H1 (cell line): ENCODE data around the gene RILPL1. TPM values are rescaled to one million over a fixed set of nuclear protein-coding genes. Genes with fewer than 3 reads are reported as not detected.

ENCODE experiments used
- CEBPB ChIP-seq: IDR thresholded peaks from 2 replicates; pipeline ENCODE4 v1.6.1; 2012; ENCODE audit warnings: low read depth, low read length
- FOSL1 ChIP-seq: IDR thresholded peaks from 2 replicates; pipeline ENCODE4 v1.6.1; 2011; ENCODE audit warnings: mild to moderate bottlenecking, low read depth, low read length, moderate library complexity; ENCODE audit not compliant: insufficient read depth
- GTF2F1 ChIP-seq: IDR thresholded peaks from 2 replicates; pipeline ENCODE4 v1.6.1; 2012; ENCODE audit warnings: low read depth, low read length, improper control_type of control experiment, borderline replicate concordance
- NRF1 ChIP-seq: IDR thresholded peaks from 2 replicates; pipeline ENCODE4 v1.6.1; 2011; ENCODE audit warnings: mild to moderate bottlenecking, low read depth, low read length, improper control_type of control experiment
- POLR2AphosphoS5 ChIP-seq: IDR thresholded peaks from 2 replicates; pipeline ENCODE4 v1.6.1; 2011; ENCODE audit warnings: low read depth, low read length
- RAD21 ChIP-seq, 2 experiments: IDR thresholded peaks in 1 of 2; conservative IDR thresholded peaks in 1 of 2; 2 replicates each; pipeline ENCODE4 v1.6.1; 2011; ENCODE audit warnings: low read depth in 2 of 2, low read length in 2 of 2, improper control_type of control experiment in 1 of 2, inconsistent platforms in 1 of 2, mild to moderate bottlenecking in 1 of 2, moderate library complexity in 1 of 2
- polyA plus RNA-seq, 7 experiments: library from polyadenylated mRNA; depleted of rRNA in 3 of 7; stranded (reverse) in 5 of 7; unstranded in 2 of 7; fragments of >200 nt in 5 of 7; fragments of 200-250 nt in 2 of 7; gene quantifications; 1 replicate in 5 of 7; 2 replicates in 1 of 7; 4 replicates in 1 of 7; pipeline versions ENCODE4 v1.2.1 to v1.2.3, GENCODE V29; 2011 to 2013; ENCODE audit warnings: missing spikeins in 2 of 7, mixed read lengths in 2 of 7
- total RNA-seq: library from RNA; stranded (reverse); fragmentation: NEBNext Ultra II Directional; extraction: Animal tissue kit (Norgen Biotek cat#: 25700); gene quantifications from 2 replicates; pipeline ENCODE4 v1.2.1, GENCODE V29; 2021
- TF ChIP-seq, protein P1 (sequence below): fragments of 300-600 bp; sonication (generic); IDR thresholded peaks from 2 replicates; pipeline ENCODE4 v1.7.1; 2012; ENCODE audit warnings: low read length, moderate library complexity, mild to moderate bottlenecking, inconsistent platforms; ENCODE audit not compliant: insufficient replicate concordance

RILPL1 gene
- total and polyA plus RNA-seq, 2 of the 8 experiments (the other 6 are each of a cell fraction or from before 2014, with no cell fraction given) = 6.7 to 9.4 TPM

DNA sequence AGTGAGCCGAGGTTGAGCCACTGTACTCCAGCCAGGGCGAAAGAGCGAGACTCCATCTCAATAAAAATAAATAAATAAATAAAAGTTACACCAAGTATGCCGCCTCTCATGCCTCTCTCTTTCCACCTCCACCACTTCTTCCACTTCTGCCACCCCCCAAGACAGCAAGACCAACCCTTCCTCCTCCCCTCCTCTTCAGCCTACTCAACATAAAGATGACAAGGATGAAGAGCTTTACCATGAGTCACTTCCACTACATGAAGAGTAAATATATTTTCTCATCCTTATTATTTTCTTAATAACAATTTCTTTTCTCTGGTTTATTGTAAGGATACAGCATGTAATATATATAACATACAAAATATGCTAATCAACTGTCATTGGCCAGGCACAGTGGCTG lies 47.3 kb upstream of the RILPL1 start (continued):
- TF ChIP-seq NRF1 (no peak), CEBPB (no peak), GTF2F1 (no peak), FOSL1 (no peak), POLR2AphosphoS5 (no peak), RAD21 (IDR thresholded peaks at IDR 0.05 in 1 of 2, conservative IDR thresholded peaks at IDR 0.05 in 1 of 2; ENCODE audit: low read depth in 2 of 2, low read length in 2 of 2) (no peak)
- TF ChIP-seq, protein P1, sequence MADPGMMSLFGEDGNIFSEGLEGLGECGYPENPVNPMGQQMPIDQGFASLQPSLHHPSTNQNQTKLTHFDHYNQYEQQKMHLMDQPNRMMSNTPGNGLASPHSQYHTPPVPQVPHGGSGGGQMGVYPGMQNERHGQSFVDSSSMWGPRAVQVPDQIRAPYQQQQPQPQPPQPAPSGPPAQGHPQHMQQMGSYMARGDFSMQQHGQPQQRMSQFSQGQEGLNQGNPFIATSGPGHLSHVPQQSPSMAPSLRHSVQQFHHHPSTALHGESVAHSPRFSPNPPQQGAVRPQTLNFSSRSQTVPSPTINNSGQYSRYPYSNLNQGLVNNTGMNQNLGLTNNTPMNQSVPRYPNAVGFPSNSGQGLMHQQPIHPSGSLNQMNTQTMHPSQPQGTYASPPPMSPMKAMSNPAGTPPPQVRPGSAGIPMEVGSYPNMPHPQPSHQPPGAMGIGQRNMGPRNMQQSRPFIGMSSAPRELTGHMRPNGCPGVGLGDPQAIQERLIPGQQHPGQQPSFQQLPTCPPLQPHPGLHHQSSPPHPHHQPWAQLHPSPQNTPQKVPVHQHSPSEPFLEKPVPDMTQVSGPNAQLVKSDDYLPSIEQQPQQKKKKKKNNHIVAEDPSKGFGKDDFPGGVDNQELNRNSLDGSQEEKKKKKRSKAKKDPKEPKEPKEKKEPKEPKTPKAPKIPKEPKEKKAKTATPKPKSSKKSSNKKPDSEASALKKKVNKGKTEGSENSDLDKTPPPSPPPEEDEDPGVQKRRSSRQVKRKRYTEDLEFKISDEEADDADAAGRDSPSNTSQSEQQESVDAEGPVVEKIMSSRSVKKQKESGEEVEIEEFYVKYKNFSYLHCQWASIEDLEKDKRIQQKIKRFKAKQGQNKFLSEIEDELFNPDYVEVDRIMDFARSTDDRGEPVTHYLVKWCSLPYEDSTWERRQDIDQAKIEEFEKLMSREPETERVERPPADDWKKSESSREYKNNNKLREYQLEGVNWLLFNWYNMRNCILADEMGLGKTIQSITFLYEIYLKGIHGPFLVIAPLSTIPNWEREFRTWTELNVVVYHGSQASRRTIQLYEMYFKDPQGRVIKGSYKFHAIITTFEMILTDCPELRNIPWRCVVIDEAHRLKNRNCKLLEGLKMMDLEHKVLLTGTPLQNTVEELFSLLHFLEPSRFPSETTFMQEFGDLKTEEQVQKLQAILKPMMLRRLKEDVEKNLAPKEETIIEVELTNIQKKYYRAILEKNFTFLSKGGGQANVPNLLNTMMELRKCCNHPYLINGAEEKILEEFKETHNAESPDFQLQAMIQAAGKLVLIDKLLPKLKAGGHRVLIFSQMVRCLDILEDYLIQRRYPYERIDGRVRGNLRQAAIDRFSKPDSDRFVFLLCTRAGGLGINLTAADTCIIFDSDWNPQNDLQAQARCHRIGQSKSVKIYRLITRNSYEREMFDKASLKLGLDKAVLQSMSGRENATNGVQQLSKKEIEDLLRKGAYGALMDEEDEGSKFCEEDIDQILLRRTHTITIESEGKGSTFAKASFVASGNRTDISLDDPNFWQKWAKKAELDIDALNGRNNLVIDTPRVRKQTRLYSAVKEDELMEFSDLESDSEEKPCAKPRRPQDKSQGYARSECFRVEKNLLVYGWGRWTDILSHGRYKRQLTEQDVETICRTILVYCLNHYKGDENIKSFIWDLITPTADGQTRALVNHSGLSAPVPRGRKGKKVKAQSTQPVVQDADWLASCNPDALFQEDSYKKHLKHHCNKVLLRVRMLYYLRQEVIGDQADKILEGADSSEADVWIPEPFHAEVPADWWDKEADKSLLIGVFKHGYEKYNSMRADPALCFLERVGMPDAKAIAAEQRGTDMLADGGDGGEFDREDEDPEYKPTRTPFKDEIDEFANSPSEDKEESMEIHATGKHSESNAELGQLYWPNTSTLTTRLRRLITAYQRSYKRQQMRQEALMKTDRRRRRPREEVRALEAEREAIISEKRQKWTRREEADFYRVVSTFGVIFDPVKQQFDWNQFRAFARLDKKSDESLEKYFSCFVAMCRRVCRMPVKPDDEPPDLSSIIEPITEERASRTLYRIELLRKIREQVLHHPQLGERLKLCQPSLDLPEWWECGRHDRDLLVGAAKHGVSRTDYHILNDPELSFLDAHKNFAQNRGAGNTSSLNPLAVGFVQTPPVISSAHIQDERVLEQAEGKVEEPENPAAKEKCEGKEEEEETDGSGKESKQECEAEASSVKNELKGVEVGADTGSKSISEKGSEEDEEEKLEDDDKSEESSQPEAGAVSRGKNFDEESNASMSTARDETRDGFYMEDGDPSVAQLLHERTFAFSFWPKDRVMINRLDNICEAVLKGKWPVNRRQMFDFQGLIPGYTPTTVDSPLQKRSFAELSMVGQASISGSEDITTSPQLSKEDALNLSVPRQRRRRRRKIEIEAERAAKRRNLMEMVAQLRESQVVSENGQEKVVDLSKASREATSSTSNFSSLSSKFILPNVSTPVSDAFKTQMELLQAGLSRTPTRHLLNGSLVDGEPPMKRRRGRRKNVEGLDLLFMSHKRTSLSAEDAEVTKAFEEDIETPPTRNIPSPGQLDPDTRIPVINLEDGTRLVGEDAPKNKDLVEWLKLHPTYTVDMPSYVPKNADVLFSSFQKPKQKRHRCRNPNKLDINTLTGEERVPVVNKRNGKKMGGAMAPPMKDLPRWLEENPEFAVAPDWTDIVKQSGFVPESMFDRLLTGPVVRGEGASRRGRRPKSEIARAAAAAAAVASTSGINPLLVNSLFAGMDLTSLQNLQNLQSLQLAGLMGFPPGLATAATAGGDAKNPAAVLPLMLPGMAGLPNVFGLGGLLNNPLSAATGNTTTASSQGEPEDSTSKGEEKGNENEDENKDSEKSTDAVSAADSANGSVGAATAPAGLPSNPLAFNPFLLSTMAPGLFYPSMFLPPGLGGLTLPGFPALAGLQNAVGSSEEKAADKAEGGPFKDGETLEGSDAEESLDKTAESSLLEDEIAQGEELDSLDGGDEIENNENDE = no peak
